Esophagus squamous epithelium (tissue), 4 donors: ENCODE measurements around the gene ZNF77.

ENCODE experiments used
- CTCF ChIP-seq, 6 experiments: fragments of 450-650 bp in 4 of 6; fragments of 200-600 bp in 2 of 6; sonication (generic) in 2 of 6; IDR thresholded peaks; one replicate each; pipeline ENCODE4 v1.5.1; 2016 to 2019; ENCODE audit warnings: antibody characterized with exemption in 6 of 6, mild to moderate bottlenecking in 4 of 6, moderate library complexity in 4 of 6
- POLR2A ChIP-seq, 4 donors: fragments of 450-650 bp; IDR thresholded peaks; one replicate each; pipeline ENCODE4 v1.6.1; 2017; ENCODE audit warnings: antibody characterized with exemption in 4 of 4, mild to moderate bottlenecking in 4 of 4, moderate library complexity in 3 of 4

GRCh38 chr19:2986951-2987524, 42.3 kb upstream of the ZNF77 start:
- TF ChIP-seq POLR2A (IDR thresholded peaks at IDR 0.05) (no peak), CTCF (IDR thresholded peaks at IDR 0.05) (no peak)
